Measurements from ENCODE around the gene GCN1. TPM values are rescaled to one million over a fixed set of nuclear protein-coding genes. Genes with fewer than 3 reads are reported as not detected.

Gene GCN1
- polyA plus RNA-seq, 4 donors = 12.3 to 47.9 (median 21.0) TPM

DNA sequence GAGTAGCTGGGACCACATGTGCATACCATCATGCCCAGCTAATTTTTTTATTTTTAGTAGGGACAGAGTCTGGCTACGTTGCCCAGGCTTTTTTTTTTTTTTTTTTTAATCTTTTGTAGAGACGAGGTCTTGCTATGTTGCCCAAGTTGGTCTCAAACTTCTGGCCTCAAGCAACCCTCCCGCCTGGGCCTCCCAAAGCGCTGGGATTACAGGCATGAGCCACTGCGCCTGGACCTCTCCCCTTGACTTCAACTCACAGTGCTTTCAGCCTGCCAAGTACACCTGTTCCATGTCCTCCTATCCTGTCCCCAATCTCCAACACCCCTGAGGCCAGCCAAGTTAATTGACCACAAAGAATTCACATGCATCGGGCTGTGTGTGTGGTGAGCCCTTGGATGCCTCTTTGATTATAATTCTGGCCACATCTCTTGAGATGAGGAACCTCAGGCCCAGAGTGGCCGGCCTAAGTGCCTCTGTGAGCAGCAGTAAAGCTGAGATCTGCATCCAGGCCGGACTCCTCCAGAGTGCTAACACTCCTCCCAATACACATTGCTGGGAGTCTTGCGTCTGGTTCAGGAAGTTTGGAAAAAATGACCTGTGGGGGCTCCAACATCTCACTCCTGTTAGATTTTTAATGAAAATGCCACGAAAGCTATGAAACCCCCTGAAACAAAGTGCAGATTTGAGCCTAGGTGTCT is 84.8 kb downstream of the GCN1 start:
- DNase-seq (no peak), FAIRE-seq (no peak)
- no peak overlapping the region for H3K27ac ChIP-seq (ENCODE audit: low read depth in 1 of 3, low read length in 2 of 3)
- no peak overlapping the region for H3K4me3 ChIP-seq (ENCODE audit: low read depth in 1 of 3, low read length in 3 of 3)
- H3K27me3 ChIP-seq (ENCODE audit: control insufficient read depth in 3 of 3, insufficient read depth in 3 of 3, low read length in 3 of 3) = no peaks in the 10 kb centered on the region
- 86 to 89% (median 88%) methylated on average over 10 of the region's 10 CpGs for WGBS, 3 donors
- peaks cover 2 to 6% (median 5%) of the 10 kb centered on the region in 3 donors for H3K4me1 ChIP-seq (ENCODE audit: control insufficient read depth in 3 of 3, insufficient read depth in 2 of 3, low read depth in 1 of 3, low read length in 2 of 3)
- H3K36me3 ChIP-seq (ENCODE audit: control insufficient read depth in 3 of 3, insufficient read depth in 2 of 3, low read depth in 1 of 3, low read length in 3 of 3) = peaks cover 2 to 58% (median 8%) of the 10 kb centered on the region in 3 donors
- H3K9me3 ChIP-seq (ENCODE audit: control insufficient read depth in 2 of 2, insufficient read depth in 1 of 2, low read depth in 1 of 2, low read length in 1 of 2) = no peaks in the 10 kb centered on the region

GRCh38 chr12:120106151-120106550 is 88.4 kb downstream of the GCN1 start:
- FAIRE-seq = no peak
- peaks cover 8 to 74% (median 17%) of the 10 kb centered on the region in 3 donors for H3K36me3 ChIP-seq (ENCODE audit: control insufficient read depth in 3 of 3, insufficient read depth in 2 of 3, low read depth in 1 of 3, low read length in 3 of 3)
- H3K9me3 ChIP-seq (ENCODE audit: control insufficient read depth in 2 of 2, insufficient read depth in 1 of 2, low read depth in 1 of 2, low read length in 1 of 2) = no peaks in the 10 kb centered on the region
- DNase-seq = no peak
- peaks cover 0 to 10% (median 6%) of the 10 kb centered on the region in 3 donors for H3K4me1 ChIP-seq (ENCODE audit: control insufficient read depth in 3 of 3, insufficient read depth in 2 of 3, low read depth in 1 of 3, low read length in 2 of 3)
- 84 to 95% (median 91%) methylated on average over 1 of the region's 1 CpG for WGBS, 3 donors
- no peaks in the 10 kb centered on the region for H3K27me3 ChIP-seq (ENCODE audit: control insufficient read depth in 3 of 3, insufficient read depth in 3 of 3, low read length in 3 of 3)
- no peak overlapping the region for H3K4me3 ChIP-seq (ENCODE audit: low read depth in 1 of 3, low read length in 3 of 3)
- no peak overlapping the region for H3K27ac ChIP-seq (ENCODE audit: low read depth in 1 of 3, low read length in 2 of 3)

- H3K4me1 ChIP-seq (ENCODE audit: control insufficient read depth in 3 of 3, insufficient read depth in 2 of 3, low read depth in 1 of 3, low read length in 2 of 3) = peaks cover 0 to 8% (median 6%) of the 10 kb centered on the region in 3 donors
- H3K27me3 ChIP-seq (ENCODE audit: control insufficient read depth in 3 of 3, insufficient read depth in 3 of 3, low read length in 3 of 3) = no peaks in the 10 kb centered on the region
- no peaks in the 10 kb centered on the region for H3K9me3 ChIP-seq (ENCODE audit: control insufficient read depth in 2 of 2, insufficient read depth in 1 of 2, low read depth in 1 of 2, low read length in 1 of 2)
- 95 to 97% (median 96%) methylated on average over 13 of the region's 13 CpGs for WGBS, 3 donors
- peaks cover 17 to 85% (median 18%) of the 10 kb centered on the region in 3 donors for H3K36me3 ChIP-seq (ENCODE audit: control insufficient read depth in 3 of 3, insufficient read depth in 2 of 3, low read depth in 1 of 3, low read length in 3 of 3)
- no peak overlapping the region for H3K4me3 ChIP-seq (ENCODE audit: low read depth in 1 of 3, low read length in 3 of 3)
- DNase-seq = no peak
- no peak for FAIRE-seq
- H3K27ac ChIP-seq (ENCODE audit: low read depth in 1 of 3, low read length in 2 of 3) = no peak overlapping the region
These were observed 91.1 kb downstream of the GCN1 start for GRCh38 chr12:120103371-120103770.

DNA sequence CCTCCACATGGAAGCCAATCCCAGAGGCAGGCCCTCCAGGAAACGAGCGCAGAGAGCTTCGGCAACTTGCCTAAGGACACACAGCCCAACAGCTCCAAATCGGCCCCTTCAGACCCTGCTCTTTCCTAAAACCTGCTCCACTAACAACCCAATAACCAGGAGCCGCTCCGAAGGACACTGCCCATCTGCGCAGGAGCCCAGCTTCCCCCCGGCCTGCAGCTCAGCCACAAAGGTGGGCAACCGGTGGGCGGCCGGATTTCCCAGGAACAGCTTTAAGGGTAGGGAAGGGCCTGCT is 91.5 kb downstream of the GCN1 start:
- Histone ChIP-seq H3K9me3 (ENCODE audit: control insufficient read depth in 2 of 2, insufficient read depth in 1 of 2, low read depth in 1 of 2, low read length in 1 of 2) (no peaks in the 10 kb centered on the region), H3K27me3 (ENCODE audit: control insufficient read depth in 3 of 3, insufficient read depth in 3 of 3, low read length in 3 of 3) (no peaks in the 10 kb centered on the region), H3K36me3 (ENCODE audit: control insufficient read depth in 3 of 3, insufficient read depth in 2 of 3, low read depth in 1 of 3, low read length in 3 of 3) (peaks cover 19 to 85% (median 20%) of the 10 kb centered on the region in 3 donors), H3K27ac (ENCODE audit: low read depth in 1 of 3, low read length in 2 of 3) (no peak overlapping the region), H3K4me3 (ENCODE audit: low read depth in 1 of 3, low read length in 3 of 3) (no peak overlapping the region), H3K4me1 (ENCODE audit: control insufficient read depth in 3 of 3, insufficient read depth in 2 of 3, low read depth in 1 of 3, low read length in 2 of 3) (peaks cover 0 to 8% (median 6%) of the 10 kb centered on the region in 3 donors)
- WGBS, 3 donors = 92 to 97% (median 95%) methylated on average over 11 of the region's 11 CpGs
- FAIRE-seq = no peak
- no peak for DNase-seq

DNA sequence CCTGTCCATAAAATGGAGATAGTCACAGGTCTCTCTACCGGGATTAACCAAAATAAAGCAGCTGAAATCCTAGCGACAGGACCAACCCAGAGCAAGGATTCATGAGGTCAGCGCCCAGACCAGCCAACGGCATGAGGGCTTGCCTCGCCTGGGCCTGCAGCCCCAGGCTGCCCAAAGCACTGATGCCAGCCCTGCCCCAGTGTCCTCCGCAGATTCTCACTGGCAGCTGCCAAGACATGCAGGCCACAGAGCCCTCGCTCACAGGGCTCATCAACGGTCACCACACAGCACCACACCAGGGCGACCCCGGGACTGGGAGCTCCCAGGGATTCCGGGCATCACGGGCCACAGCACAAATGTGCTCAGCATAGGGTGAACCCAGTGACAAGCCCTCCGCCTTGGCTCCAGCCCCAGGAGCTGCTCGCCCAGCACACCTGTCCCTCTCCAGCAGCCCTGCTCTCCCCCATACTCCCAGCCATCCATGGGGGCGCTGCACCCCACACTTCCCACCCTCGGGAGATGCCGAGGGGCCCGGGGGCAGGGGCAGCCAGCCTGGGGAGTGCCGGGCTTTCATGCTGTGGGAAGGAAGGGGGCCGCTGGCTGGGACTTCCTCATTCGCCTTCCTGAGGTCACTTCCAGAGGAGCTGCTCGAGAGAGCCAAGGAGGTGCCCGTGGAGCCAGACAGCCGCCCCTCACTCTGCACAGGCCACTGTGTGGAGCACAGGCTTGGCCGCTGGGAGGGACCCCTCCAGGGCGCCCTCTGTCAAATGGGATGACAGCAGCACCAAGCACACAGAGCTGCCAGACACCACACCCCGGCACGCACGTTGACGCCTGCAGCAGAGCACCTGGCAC is 92.1 kb downstream of the GCN1 start:
- FAIRE-seq = no peak
- peaks cover 0 to 8% (median 6%) of the 10 kb centered on the region in 3 donors for H3K4me1 ChIP-seq (ENCODE audit: control insufficient read depth in 3 of 3, insufficient read depth in 2 of 3, low read depth in 1 of 3, low read length in 2 of 3)
- no peak overlapping the region for H3K4me3 ChIP-seq (ENCODE audit: low read depth in 1 of 3, low read length in 3 of 3)

DNA sequence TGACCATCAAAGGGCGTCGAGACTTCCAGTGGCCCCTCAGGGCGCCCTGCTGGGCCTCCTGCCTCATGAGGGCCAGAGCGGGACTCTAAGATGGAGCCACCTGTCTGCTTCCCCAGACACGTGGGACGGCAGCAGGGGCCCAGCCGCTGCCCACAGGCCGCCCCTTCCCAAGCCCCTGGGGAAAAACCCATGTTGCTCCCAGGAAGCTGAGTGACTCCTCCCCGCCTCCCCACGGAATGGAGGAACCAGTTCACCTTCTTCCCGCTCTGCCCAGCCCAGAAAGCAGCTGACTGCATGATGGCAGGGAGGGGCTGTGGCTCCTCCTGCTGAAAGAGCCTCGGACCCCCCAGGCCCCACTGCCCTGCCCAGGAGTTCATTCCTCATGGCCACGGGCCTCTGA is 92.9 kb downstream of the GCN1 start:
- Histone ChIP-seq H3K4me1 (ENCODE audit: control insufficient read depth in 3 of 3, insufficient read depth in 2 of 3, low read depth in 1 of 3, low read length in 2 of 3) (peaks cover 0 to 8% (median 6%) of the 10 kb centered on the region in 3 donors), H3K36me3 (ENCODE audit: control insufficient read depth in 3 of 3, insufficient read depth in 2 of 3, low read depth in 1 of 3, low read length in 3 of 3) (peaks cover 17 to 85% (median 21%) of the 10 kb centered on the region in 3 donors), H3K27ac (ENCODE audit: low read depth in 1 of 3, low read length in 2 of 3) (no peak overlapping the region), H3K4me3 (ENCODE audit: low read depth in 1 of 3, low read length in 3 of 3) (no peak overlapping the region), H3K9me3 (ENCODE audit: control insufficient read depth in 2 of 2, insufficient read depth in 1 of 2, low read depth in 1 of 2, low read length in 1 of 2) (no peaks in the 10 kb centered on the region), H3K27me3 (ENCODE audit: control insufficient read depth in 3 of 3, insufficient read depth in 3 of 3, low read length in 3 of 3) (no peaks in the 10 kb centered on the region)
- DNase-seq (no peak), FAIRE-seq (no peak)
- 75 to 86% (median 77%) methylated on average over 13 of the region's 13 CpGs for WGBS, 3 donors

More for the DNA sequence above, 92.1 kb downstream of the GCN1 start:
- peaks cover 17 to 84% (median 20%) of the 10 kb centered on the region in 3 donors for H3K36me3 ChIP-seq (ENCODE audit: control insufficient read depth in 3 of 3, insufficient read depth in 2 of 3, low read depth in 1 of 3, low read length in 3 of 3)
- no peaks in the 10 kb centered on the region for H3K9me3 ChIP-seq (ENCODE audit: control insufficient read depth in 2 of 2, insufficient read depth in 1 of 2, low read depth in 1 of 2, low read length in 1 of 2)
- peak overlapping the region in 1 of 3 donors; percentile 12 for H3K27ac ChIP-seq (ENCODE audit: low read depth in 1 of 3, low read length in 2 of 3)
- 82 to 89% (median 88%) methylated on average over 28 to 30 of the region's 30 CpGs for WGBS, 3 donors
- DNase-seq = no peak
- no peaks in the 10 kb centered on the region for H3K27me3 ChIP-seq (ENCODE audit: control insufficient read depth in 3 of 3, insufficient read depth in 3 of 3, low read length in 3 of 3)

GRCh38 chr12:120101182-120101581 is 93.3 kb downstream of the GCN1 start:
- no peak for DNase-seq
- 53 to 71% (median 67%) methylated on average over 11 of the region's 11 CpGs for WGBS, 3 donors
- H3K4me1 ChIP-seq (ENCODE audit: control insufficient read depth in 3 of 3, insufficient read depth in 2 of 3, low read depth in 1 of 3, low read length in 2 of 3) = peaks cover 0 to 8% (median 6%) of the 10 kb centered on the region in 3 donors
- no peaks in the 10 kb centered on the region for H3K9me3 ChIP-seq (ENCODE audit: control insufficient read depth in 2 of 2, insufficient read depth in 1 of 2, low read depth in 1 of 2, low read length in 1 of 2)
- peaks cover 20 to 87% (median 24%) of the 10 kb centered on the region in 3 donors for H3K36me3 ChIP-seq (ENCODE audit: control insufficient read depth in 3 of 3, insufficient read depth in 2 of 3, low read depth in 1 of 3, low read length in 3 of 3)
- H3K27ac ChIP-seq (ENCODE audit: low read depth in 1 of 3, low read length in 2 of 3) = no peak overlapping the region
- H3K27me3 ChIP-seq (ENCODE audit: control insufficient read depth in 3 of 3, insufficient read depth in 3 of 3, low read length in 3 of 3) = no peaks in the 10 kb centered on the region
- no peak overlapping the region for H3K4me3 ChIP-seq (ENCODE audit: low read depth in 1 of 3, low read length in 3 of 3)
- FAIRE-seq = no peak

GRCh38 chr12:120100630-120101029 is 93.9 kb downstream of the GCN1 start:
- DNase-seq (no peak), FAIRE-seq (no peak)
- Histone ChIP-seq H3K4me3 (ENCODE audit: low read depth in 1 of 3, low read length in 3 of 3) (no peak overlapping the region), H3K27me3 (ENCODE audit: control insufficient read depth in 3 of 3, insufficient read depth in 3 of 3, low read length in 3 of 3) (no peaks in the 10 kb centered on the region), H3K36me3 (ENCODE audit: control insufficient read depth in 3 of 3, insufficient read depth in 2 of 3, low read depth in 1 of 3, low read length in 3 of 3) (peaks cover 20 to 93% (median 26%) of the 10 kb centered on the region in 3 donors), H3K27ac (ENCODE audit: low read depth in 1 of 3, low read length in 2 of 3) (no peak overlapping the region), H3K4me1 (ENCODE audit: control insufficient read depth in 3 of 3, insufficient read depth in 2 of 3, low read depth in 1 of 3, low read length in 2 of 3) (peaks cover 0 to 8% (median 6%) of the 10 kb centered on the region in 3 donors), H3K9me3 (ENCODE audit: control insufficient read depth in 2 of 2, insufficient read depth in 1 of 2, low read depth in 1 of 2, low read length in 1 of 2) (no peaks in the 10 kb centered on the region)
- WGBS, 3 donors = 63 to 82% (median 74%) methylated on average over 21 of the region's 21 CpGs
